ENCODE data around the gene USP13.

GRCh38 chr3:179603831-179604230, 49.0 kb upstream of the USP13 start:
- no peak for TF ChIP-seq CTCF (IDR thresholded peaks at IDR 0.05; ENCODE audit: poor library complexity)
- no peak for TF ChIP-seq EZH2phosphoT487 (IDR thresholded peaks at IDR 0.05; ENCODE audit: low read depth, severe bottlenecking, unreplicated experiment)

Measured in hepatocyte (in vitro differentiated cells).